ENCODE results near the gene GALNTL6. TPM values are rescaled to one million over a fixed set of nuclear protein-coding genes. Genes with fewer than 3 reads are reported as not detected.

Gene GALNTL6
- total RNA-seq, 1 experiment from 2014 or later = not detected

- DNase-seq (ENCODE audit: low spot score) = no peak
Measured at GRCh38 chr4:171880136-171880535, 66.9 kb downstream of the GALNTL6 start.

GRCh38 chr4:171889681-171890080 lies 76.5 kb downstream of the GALNTL6 start:
- no peak for DNase-seq (ENCODE audit: low spot score)

- no peak for DNase-seq (ENCODE audit: low spot score)
Measured at GRCh38 chr4:171891038-171891437, 77.8 kb downstream of the GALNTL6 start.

GRCh38 chr4:171896426-171896825 lies 83.2 kb downstream of the GALNTL6 start:
- DNase-seq (ENCODE audit: low spot score) = no peak

- DNase-seq (ENCODE audit: low spot score) = no peak
Measured at GRCh38 chr4:171919314-171919713, 106.1 kb downstream of the GALNTL6 start.

GRCh38 chr4:171920901-171921300 lies 107.7 kb downstream of the GALNTL6 start:
- DNase-seq (ENCODE audit: low spot score) = no peak

GRCh38 chr4:171924746-171925376 lies 111.7 kb downstream of the GALNTL6 start:
- DNase-seq (ENCODE audit: low spot score) = no peak

- no peak for DNase-seq (ENCODE audit: low spot score)
Measured at GRCh38 chr4:171928336-171928735, 115.1 kb downstream of the GALNTL6 start.

GRCh38 chr4:171929477-171929876 lies 116.3 kb downstream of the GALNTL6 start:
- no peak for DNase-seq (ENCODE audit: low spot score)

- DNase-seq (ENCODE audit: low spot score) = no peak
Measured at GRCh38 chr4:171929907-171930306, 116.7 kb downstream of the GALNTL6 start.

GRCh38 chr4:171932238-171932637 lies 119.0 kb downstream of the GALNTL6 start:
- DNase-seq (ENCODE audit: low spot score) = no peak

- no peak for DNase-seq (ENCODE audit: low spot score)
Measured at GRCh38 chr4:171940656-171941055, 127.5 kb downstream of the GALNTL6 start.

GRCh38 chr4:171947400-171947799 lies 134.2 kb downstream of the GALNTL6 start:
- DNase-seq (ENCODE audit: low spot score) = no peak

GRCh38 chr4:171948038-171948437 lies 134.8 kb downstream of the GALNTL6 start:
- no peak for DNase-seq (ENCODE audit: low spot score)

- no peak for DNase-seq (ENCODE audit: low spot score)
Measured at GRCh38 chr4:171954650-171955049, 141.4 kb downstream of the GALNTL6 start.

- DNase-seq (ENCODE audit: low spot score) = no peak
Measured at GRCh38 chr4:171956678-171957077, 143.5 kb downstream of the GALNTL6 start.

GRCh38 chr4:171962110-171962509 lies 148.9 kb downstream of the GALNTL6 start:
- no peak for DNase-seq (ENCODE audit: low spot score)

- no peak for DNase-seq (ENCODE audit: low spot score)
Measured at GRCh38 chr4:171966356-171966755, 153.2 kb downstream of the GALNTL6 start.

- DNase-seq (ENCODE audit: low spot score) = no peak
Measured at GRCh38 chr4:171978216-171978615, 165.0 kb downstream of the GALNTL6 start.

GRCh38 chr4:171979461-171979860 lies 166.3 kb downstream of the GALNTL6 start:
- DNase-seq (ENCODE audit: low spot score) = no peak

- DNase-seq (ENCODE audit: low spot score) = no peak
Measured at GRCh38 chr4:171981185-171981584, 168.0 kb downstream of the GALNTL6 start.

GRCh38 chr4:171983935-171984805 lies 171.0 kb downstream of the GALNTL6 start:
- no peak for DNase-seq (ENCODE audit: low spot score)

GRCh38 chr4:171985129-171985528 lies 171.9 kb downstream of the GALNTL6 start:
- no peak for DNase-seq (ENCODE audit: low spot score)
